SK-N-SH (cell line): ENCODE results near the gene CYP39A1. TPM values are rescaled to one million over a fixed set of nuclear protein-coding genes. Genes with fewer than 3 reads are reported as not detected.

Source experiments
- CTCF ChIA-PET: fragments of 300-600, 350-600 bp; formaldehyde crosslinking; extraction: SDS; loops from one replicate; lab custom pipeline; 2021; lab: Yijun Ruan, JAX
- POLR2A ChIA-PET: fragments of 350-600 bp; sonication (Branson Sonifier 250); formaldehyde crosslinking; extraction: SDS; loops from one replicate; lab custom pipeline; 2020; ENCODE audit warnings: antibody characterized with exemption, inconsistent platforms; lab: Yijun Ruan, JAX
- DNase-seq: peaks from one replicate; pipeline ENCODE4 v3.0.0; 2012
- H2AFZ ChIP-seq: fragments of 200-600 bp; sonication (generic); 2 replicates; pipeline ENCODE4 v1.8.1; 2016; ENCODE audit warnings: antibody characterized with exemption, mild to moderate bottlenecking, low read depth
- H3F3A ChIP-seq: fragments of 200-600 bp; sonication (generic); replicated peaks from 2 replicates; pipeline ENCODE3; 2016; ENCODE audit warnings: antibody characterized with exemption, mild to moderate bottlenecking; ENCODE audit not compliant: insufficient read depth
- H3K27ac ChIP-seq, 2 experiments: fragments of 200-500 bp in 1 of 2; fragments of 200-600 bp in 1 of 2; sonication (Bioruptor generic) in 1 of 2; sonication (generic), shearing (Covaris generic) in 1 of 2; 2 replicates each; pipeline versions ENCODE4 v1.5.1 to v1.6.1; 2014 to 2016; ENCODE audit warnings: low read depth in 2 of 2, inconsistent platforms in 1 of 2, low read length in 1 of 2, mild to moderate bottlenecking in 1 of 2, mixed read lengths in 1 of 2
- H3K27me3 ChIP-seq: fragments of 200-600 bp; sonication (generic), shearing (Covaris generic); 2 replicates; pipeline ENCODE4 v1.6.1; 2016; ENCODE audit warnings: mixed run types; ENCODE audit not compliant: insufficient read depth
- H3K36me3 ChIP-seq, 2 experiments: fragments of 200-500 bp in 1 of 2; fragments of 200-600 bp in 1 of 2; sonication (Bioruptor generic) in 1 of 2; sonication (generic) in 1 of 2; replicated peaks in 1 of 2; 2 replicates each; pipeline versions ENCODE3 to v1.5.1; 2014 to 2016; ENCODE audit warnings: low read length in 1 of 2, mild to moderate bottlenecking in 1 of 2; ENCODE audit not compliant: insufficient read depth in 2 of 2, control insufficient read depth in 1 of 2
- H3K4me1 ChIP-seq, 2 experiments: fragments of 200-500 bp in 1 of 2; fragments of 200-600 bp in 1 of 2; sonication (Bioruptor generic) in 1 of 2; sonication (generic), shearing (Covaris generic) in 1 of 2; 2 replicates each; pipeline versions ENCODE4 v1.5.1 to v1.6.1; 2014 to 2016; ENCODE audit warnings: low read depth in 1 of 2, low read length in 1 of 2, mixed run types in 1 of 2; ENCODE audit not compliant: insufficient read depth in 2 of 2, control insufficient read depth in 1 of 2
- H3K4me2 ChIP-seq: fragments of 200-600 bp; sonication (generic), shearing (Covaris generic); 2 replicates; pipeline ENCODE4 v1.6.1; 2017; ENCODE audit warnings: mixed run types
- H3K4me3 ChIP-seq, 2 experiments: fragments of 200-500 bp in 1 of 2; fragments of 200-600 bp in 1 of 2; sonication (Bioruptor generic) in 1 of 2; sonication (generic), shearing (Covaris generic) in 1 of 2; 2 replicates each; pipeline versions ENCODE4 v1.5.1 to v1.8.1; 2014 to 2016; ENCODE audit warnings: low read depth in 2 of 2, inconsistent platforms in 1 of 2, low read length in 1 of 2, mild to moderate bottlenecking in 1 of 2, mixed read lengths in 1 of 2, moderate library complexity in 1 of 2
- H3K79me2 ChIP-seq: fragments of 200-600 bp; sonication (generic); 2 replicates; pipeline ENCODE4 v1.8.1; 2017; ENCODE audit warnings: mild to moderate bottlenecking; ENCODE audit not compliant: insufficient read depth
- H3K9ac ChIP-seq: fragments of 200-600 bp; sonication (generic); 2 replicates; pipeline ENCODE4 v1.6.1; 2017; ENCODE audit warnings: mixed run types
- H3K9me2 ChIP-seq: fragments of 200-600 bp; sonication (generic); 2 replicates; pipeline ENCODE4 v1.6.1; 2017; ENCODE audit warnings: mixed run types
- H3K9me3 ChIP-seq: fragments of 200-600 bp; sonication (generic); 2 replicates; pipeline ENCODE4 v1.6.1; 2017; ENCODE audit warnings: mixed run types, mild to moderate bottlenecking, moderate library complexity
- H4K20me1 ChIP-seq: fragments of 200-600 bp; sonication (generic); 2 replicates; pipeline ENCODE4 v1.6.1; 2017; ENCODE audit warnings: mild to moderate bottlenecking, mixed run types; ENCODE audit not compliant: insufficient read depth
- CTCF ChIP-seq: fragments of 200-600 bp; sonication (generic); IDR thresholded peaks from 2 replicates; pipeline ENCODE4 v1.6.1; 2017; ENCODE audit warnings: antibody characterized with exemption, mild to moderate bottlenecking, moderate library complexity
- ELF1 ChIP-seq: IDR thresholded peaks from 2 replicates; pipeline ENCODE4 v1.4.0; 2012
- EP300 ChIP-seq, 2 experiments: IDR thresholded peaks; 2 replicates each; pipeline versions ENCODE4 v1.4.0 to v1.6.1; 2012; ENCODE audit warnings: borderline replicate concordance in 1 of 2, low read depth in 1 of 2, low read length in 1 of 2
- FOSL2 ChIP-seq: IDR thresholded peaks from 2 replicates; pipeline ENCODE4 v1.4.0; 2012; ENCODE audit warnings: low read depth, mild to moderate bottlenecking, moderate library complexity, borderline replicate concordance
- FOXJ3 ChIP-seq: sonication (generic); formaldehyde crosslinking; IDR thresholded peaks from 2 replicates; pipeline ENCODE4 v1.5.1; 2020; ENCODE audit warnings: mild to moderate bottlenecking, missing genetic modification reagents
- MEF2A ChIP-seq: IDR thresholded peaks from 2 replicates; pipeline ENCODE4 v1.4.0; 2012; ENCODE audit warnings: low read depth, borderline replicate concordance
- NFIC ChIP-seq: IDR thresholded peaks from 2 replicates; pipeline ENCODE4 v1.4.0; 2012; ENCODE audit warnings: borderline replicate concordance
- NRF1 ChIP-seq: IDR thresholded peaks from 2 replicates; pipeline ENCODE4 v1.6.1; 2012; ENCODE audit warnings: low read depth, mild to moderate bottlenecking, low read length
- RAD21 ChIP-seq: IDR thresholded peaks from 2 replicates; pipeline ENCODE4 v1.6.1; 2012; ENCODE audit warnings: mild to moderate bottlenecking, low read length
- RCOR1 ChIP-seq: fragments of 150-350 bp; IDR thresholded peaks from 2 replicates; pipeline ENCODE4 v1.6.1; 2017; ENCODE audit warnings: antibody characterized with exemption, low read length
- SIN3A ChIP-seq: IDR thresholded peaks from 2 replicates; pipeline ENCODE4 v1.6.1; 2012; ENCODE audit warnings: low read depth, mild to moderate bottlenecking, low read length, moderate library complexity, borderline replicate concordance
- TCF12 ChIP-seq: IDR thresholded peaks from 2 replicates; pipeline ENCODE4 v1.4.0; 2012
- USF1 ChIP-seq: IDR thresholded peaks from 2 replicates; pipeline ENCODE4 v1.4.0; 2012; ENCODE audit warnings: low read depth, borderline replicate concordance
- YY1 ChIP-seq: IDR thresholded peaks from 2 replicates; pipeline ENCODE4 v1.4.0; 2012; ENCODE audit warnings: low read depth, mild to moderate bottlenecking
- WGBS: methylation state at CpG from one replicate; pipeline ENCODE4 v1.1.6; 2017; ENCODE audit warnings: low lambda C conversion rate; 5-methylcytosine and 5-hydroxymethylcytosine counted together
- polyA plus RNA-seq, 3 experiments: library from polyadenylated mRNA; depleted of rRNA; stranded (reverse); fragments of >200 nt; gene quantifications; 2 replicates each; pipeline ENCODE4 v1.2.3, GENCODE V29; 2012

Gene CYP39A1
- polyA plus RNA-seq, 1 of the 3 experiments (the other 2 are of a cell fraction) = not detected

GRCh38 chr6:46583081-46583480 is 69.5 kb downstream of the CYP39A1 start:
- H3F3A ChIP-seq = no peaks in the 10 kb centered on the region
- H3K9me3 ChIP-seq = no peaks in the 10 kb centered on the region
- no peaks in the 10 kb centered on the region for H3K79me2 ChIP-seq
- no peaks in the 10 kb centered on the region for H3K4me1 ChIP-seq
- H3K4me3 ChIP-seq = no peak overlapping the region
- CTCF ChIA-PET = no interaction called here
- POLR2A ChIA-PET = no interaction called here
- DNase-seq = no peak
- H3K27ac ChIP-seq = no peak overlapping the region
- no peak overlapping the region for H3K4me2 ChIP-seq
- H3K9ac ChIP-seq = no peak overlapping the region
- WGBS = 14% methylated on average over 2 of the region's 2 CpGs
- no peaks in the 10 kb centered on the region for H4K20me1 ChIP-seq
- no peaks in the 10 kb centered on the region for H3K9me2 ChIP-seq
- no peaks in the 10 kb centered on the region for H3K27me3 ChIP-seq
- TF ChIP-seq RCOR1 = no peak
- no peak for TF ChIP-seq SIN3A
- TF ChIP-seq CTCF = no peak
- TF ChIP-seq NRF1 = no peak
- no peak for TF ChIP-seq RAD21
- H2AFZ ChIP-seq = no peak overlapping the region
- H3K36me3 ChIP-seq = no peaks in the 10 kb centered on the region

- CTCF ChIA-PET = no interaction called here
Measured at GRCh38 chr6:46581459-46582177, 71.0 kb downstream of the CYP39A1 start.

More at GRCh38 chr6:46581459-46582177, 71.0 kb downstream of the CYP39A1 start:
- H3K9me3 ChIP-seq = no peaks in the 10 kb centered on the region
- POLR2A ChIA-PET = no interaction called here
- TF ChIP-seq MEF2A (no peak), EP300 (IDR thresholded peaks at IDR 0.05; ENCODE audit: borderline replicate concordance in 1 of 2, low read depth in 1 of 2, low read length in 1 of 2) (no peak), ELF1 (no peak), FOXJ3 (CRISPR knock-in tag) (no peak), NRF1 (no peak), TCF12 (no peak), FOSL2 (no peak), NFIC (no peak), YY1 (no peak), RCOR1 (no peak), USF1 (no peak)
- no peak overlapping the region for H3K27ac ChIP-seq
- H3F3A ChIP-seq = no peaks in the 10 kb centered on the region
- no peak overlapping the region for H3K4me3 ChIP-seq
- no peak overlapping the region for H3K4me2 ChIP-seq
- no peaks in the 10 kb centered on the region for H3K27me3 ChIP-seq
- H4K20me1 ChIP-seq = no peaks in the 10 kb centered on the region
- DNase-seq = no peak
- no peaks in the 10 kb centered on the region for H3K79me2 ChIP-seq
- no peaks in the 10 kb centered on the region for H3K9me2 ChIP-seq
- no peaks in the 10 kb centered on the region for H3K36me3 ChIP-seq
- no peaks in the 10 kb centered on the region for H3K4me1 ChIP-seq
- H3K9ac ChIP-seq = no peak overlapping the region
- H2AFZ ChIP-seq = no peak overlapping the region
